SK-N-DZ (cell line): ENCODE measurements around the gene HPN.
"Not testable (repeated sequence)": the region's sequence is repeated elsewhere in the genome, so short reads cannot be mapped to it uniquely, and the experiment has no call there.

Experiments
- DNase-seq: peaks from one replicate; pipeline ENCODE4 v3.0.0-alpha.2; 2015; ENCODE audit warnings: low spot score

HPN gene

DNA sequence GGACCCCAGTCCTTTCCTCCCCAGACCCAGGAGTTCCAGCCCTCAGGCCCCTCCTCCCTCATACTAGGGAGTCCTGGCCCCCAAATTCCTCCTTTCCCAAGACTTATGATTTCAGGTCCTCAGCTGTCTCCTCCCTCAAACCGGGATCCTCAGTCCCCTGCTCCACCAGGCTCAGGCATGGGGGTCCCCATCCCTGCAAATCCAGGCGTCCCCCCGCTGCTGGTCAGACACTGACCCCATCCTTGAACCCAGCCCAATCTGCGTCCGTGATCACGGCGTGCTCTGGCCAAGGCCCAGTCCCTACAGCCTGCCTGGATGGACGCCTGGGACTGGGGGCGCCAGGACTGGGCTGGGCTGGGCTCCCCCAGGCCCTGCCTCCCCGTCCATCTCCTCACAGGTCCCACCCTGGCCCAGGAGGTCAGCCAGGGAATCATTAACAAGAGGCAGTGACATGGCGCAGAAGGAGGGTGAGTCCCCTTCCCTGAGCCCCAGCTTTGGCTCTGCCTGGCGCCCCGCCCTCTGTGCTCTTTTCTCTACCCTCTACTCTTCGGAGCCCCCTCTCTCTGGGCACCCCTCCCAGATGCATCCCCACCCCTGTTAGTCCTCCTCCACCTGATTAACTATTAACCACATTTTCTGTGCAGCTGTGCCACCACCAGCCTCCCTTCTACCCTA, 672 bp downstream of the HPN start:
- DNase-seq, result no peak

DNA sequence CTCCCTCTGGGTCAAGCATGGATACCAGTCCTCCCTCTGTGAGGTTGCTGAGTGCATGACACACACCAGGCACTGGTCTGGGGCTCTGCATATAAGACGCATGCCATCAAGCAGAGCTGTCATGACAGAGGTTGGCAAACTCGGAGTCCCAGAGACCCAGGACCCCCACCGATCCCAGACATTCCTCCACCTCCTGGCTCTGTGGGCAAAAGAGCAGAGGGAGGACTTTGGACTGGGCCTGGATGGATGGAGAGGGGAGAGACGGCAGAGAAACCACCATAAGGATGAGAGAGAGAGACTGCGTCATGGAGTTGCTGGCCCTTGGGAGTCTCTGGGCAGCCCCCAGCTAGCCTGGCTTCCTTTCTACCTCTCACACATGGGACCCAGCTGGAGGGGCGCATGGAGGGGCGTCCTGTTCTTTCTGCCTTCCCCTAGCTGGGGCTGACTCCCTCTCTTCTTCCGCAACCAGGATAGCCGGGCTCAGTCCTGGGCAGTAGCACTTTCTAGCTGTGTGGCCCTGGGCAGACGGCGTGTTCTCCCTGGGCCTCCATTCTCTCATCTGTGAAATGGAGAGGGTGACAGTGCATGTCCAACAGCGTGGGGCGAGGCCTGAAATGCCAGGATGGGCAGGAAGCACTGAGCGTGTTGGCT, 1.6 kb downstream of the HPN start:
- no peak for DNase-seq

DNA sequence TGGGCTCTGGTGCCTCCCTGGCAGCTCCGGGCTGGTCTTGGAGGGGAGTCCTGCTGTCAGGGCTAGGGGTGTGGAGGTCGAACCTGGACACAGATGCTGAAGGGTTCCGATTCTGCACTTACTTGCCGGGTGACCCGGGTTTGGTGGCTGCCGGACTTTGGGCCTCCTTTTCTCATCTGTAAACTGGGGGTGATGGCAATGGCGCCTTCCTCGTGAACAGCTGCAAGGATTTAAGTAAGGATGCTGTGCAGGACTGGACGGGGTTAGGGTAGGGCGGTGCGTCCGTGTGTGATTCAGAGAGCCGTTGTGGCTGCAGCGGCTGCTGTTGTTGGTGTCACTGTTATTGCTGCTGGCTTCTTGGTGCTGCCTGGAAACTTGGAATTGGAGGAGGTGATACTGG, 2.4 kb downstream of the HPN start:
- DNase-seq, result no peak

DNA sequence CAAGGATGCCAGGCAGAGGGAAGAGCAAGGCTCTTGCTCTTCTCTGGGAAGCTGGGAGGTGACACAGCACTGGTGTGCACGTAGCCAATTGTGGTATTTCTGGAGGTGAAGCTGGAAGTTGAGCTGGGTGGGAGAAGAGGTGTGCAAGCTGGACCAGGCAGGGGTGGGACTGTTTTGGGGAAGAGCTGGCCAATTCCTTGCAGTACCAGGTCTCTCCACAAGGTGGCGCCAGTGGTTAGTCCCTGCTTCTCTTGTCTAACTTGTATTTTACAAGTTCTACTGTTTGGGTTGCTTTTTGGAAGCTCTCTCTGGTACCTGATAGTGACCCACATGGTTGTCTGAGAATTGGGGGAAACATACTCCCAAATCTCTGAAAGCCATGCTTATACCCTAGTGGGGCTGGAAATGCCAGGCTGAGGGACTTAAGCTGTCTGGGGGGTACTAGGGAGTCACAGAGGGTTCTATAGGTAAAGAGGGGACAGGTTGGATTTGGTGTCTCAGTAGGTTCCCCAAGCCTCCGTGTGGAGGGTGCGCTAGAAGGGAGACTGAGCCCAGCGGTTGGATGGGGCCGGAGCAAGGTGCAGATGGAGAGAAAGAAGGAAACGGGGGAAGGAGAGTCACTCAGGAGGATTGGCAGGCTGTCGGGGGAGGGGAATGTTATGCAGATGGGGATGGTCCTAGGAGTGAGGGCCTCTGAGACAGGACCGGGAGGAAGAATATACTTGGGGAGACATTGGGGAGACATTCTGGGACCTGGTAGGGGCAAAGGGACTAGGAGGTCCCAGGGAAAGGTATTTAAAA, 3.0 kb downstream of the HPN start:
- no peak for DNase-seq

DNA sequence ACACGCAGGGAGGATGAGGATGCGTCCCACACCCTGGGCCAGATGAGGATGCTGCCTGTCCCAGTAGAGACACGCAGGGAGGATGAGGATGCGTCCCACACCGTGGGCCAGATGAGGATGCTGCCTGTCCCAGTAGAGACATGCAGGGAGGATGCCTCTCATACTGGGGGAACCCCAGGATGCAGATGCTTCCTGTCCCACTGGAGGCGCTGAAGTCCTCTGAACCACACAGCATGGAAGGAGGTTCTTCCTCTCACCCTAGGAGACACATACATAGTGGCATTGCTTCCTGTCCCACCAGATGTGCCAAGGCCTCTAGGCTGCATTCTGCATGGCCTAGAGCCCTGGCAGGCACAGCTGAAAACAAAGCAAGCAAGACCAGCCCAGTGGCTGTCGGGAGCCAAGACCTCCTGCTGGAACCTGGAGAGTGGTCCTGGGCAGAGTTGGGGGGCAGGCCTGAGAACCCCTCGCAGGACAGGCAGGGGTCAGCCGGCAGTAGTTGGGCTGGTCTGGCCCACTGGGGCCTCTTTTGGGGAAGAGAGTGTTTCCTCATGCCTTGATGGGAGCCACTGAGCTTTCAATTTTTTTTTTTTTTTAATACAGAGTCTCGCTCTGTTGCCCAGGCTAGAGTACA, 4.3 kb downstream of the HPN start:
- no peak for DNase-seq

DNA sequence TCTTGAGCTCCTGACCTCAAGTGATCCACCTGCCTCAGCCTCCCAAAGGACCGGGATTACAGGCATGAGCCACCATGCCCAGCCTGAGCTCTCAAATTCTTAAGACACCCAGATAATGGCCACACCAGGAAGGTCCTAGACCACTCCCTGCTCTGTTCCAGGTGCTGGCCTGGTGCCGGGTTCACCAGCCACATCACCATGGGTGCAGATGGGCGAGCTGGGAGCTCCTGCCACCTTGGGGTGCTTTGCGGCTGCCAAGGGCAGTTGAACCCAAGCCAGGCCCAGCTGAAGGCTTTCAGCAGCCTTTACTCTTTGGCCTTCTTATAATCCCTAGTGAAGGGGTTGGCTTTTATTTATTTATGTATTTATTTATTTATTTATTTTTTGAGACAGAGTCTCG, 4.9 kb downstream of the HPN start:
- DNase-seq, result no peak

DNA sequence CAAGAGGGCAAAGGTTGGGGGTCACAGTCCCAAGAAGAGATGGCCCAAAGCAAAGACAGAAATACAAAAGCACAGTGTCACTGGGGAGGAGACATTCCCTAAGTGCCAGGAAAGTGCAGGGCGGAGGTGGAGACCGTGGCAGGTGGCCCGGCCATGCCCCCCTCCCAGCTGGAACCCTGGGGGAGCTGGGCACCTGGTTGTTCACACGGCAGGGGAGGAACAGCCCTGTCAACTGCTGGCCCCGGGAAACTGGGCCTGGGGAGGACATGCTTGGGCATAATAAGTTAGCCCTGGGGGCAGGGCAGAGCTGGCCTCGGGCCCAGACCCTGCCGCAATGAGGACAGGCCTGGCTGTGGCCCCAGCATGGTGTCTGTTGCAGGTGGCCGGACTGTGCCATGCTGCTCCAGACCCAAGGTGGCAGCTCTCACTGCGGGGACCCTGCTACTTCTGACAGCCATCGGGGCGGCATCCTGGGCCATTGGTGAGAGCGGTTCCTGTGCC, 7.4 kb downstream of the HPN start:
- no peak for DNase-seq

DNA sequence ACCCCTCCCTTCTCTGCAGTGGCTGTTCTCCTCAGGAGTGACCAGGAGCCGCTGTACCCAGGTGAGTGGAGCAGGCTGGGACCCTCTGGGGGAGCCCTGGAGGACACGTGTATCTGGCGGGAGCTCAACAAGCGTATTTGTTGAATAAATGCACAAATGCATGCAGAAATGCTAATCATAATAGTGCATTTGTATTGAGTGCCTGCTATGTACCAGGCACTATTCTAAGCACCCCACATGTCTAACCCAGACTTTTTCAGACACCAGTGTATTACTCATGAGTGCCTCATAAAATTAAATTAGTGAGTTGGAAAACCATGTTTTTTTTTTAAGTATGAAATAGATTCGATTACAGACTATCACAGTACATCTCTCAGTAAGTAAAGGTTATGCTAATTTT, 7.9 kb downstream of the HPN start:
- DNase-seq, result no peak

DNA sequence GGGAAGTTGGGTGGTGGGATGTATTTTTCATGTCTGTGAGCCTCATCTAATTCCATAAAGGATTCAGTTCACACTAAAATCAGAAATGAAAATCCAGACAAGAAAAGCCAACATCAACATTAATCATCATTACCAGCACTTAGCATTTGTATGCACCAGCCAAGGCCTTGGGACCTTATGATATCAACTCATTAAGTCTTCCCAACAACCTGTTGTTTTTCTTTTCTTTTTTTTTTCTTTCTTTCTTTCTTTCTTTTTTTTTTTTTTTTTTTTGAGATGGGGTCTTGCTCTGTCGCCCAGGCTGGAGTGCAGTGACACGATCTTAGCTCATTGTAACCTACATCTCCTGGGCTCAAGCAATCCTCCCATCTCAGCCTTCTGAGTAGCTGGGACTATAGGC, 9.1 kb downstream of the HPN start:
- DNase-seq, result not testable (repeated sequence)

DNA sequence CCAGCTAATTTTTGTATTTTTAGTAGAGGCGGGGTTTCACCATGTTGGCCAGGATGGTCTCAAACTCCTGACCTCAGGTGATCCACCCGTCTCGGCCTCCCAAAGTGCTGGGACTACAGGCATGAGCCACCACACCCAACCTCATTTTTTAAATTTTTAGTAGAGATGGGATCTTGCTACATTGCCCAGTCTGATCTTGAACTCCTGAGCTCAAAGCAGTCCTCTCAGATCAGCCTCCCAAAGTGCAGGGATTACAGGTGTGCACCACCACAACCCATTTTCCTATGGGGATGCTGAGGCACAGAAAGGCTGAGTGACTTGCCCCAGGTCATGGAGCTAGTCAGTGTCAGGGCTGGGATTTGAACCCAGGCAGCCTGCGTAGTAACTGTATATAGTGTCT, 9.7 kb downstream of the HPN start:
- DNase-seq, result not testable (repeated sequence)

DNA sequence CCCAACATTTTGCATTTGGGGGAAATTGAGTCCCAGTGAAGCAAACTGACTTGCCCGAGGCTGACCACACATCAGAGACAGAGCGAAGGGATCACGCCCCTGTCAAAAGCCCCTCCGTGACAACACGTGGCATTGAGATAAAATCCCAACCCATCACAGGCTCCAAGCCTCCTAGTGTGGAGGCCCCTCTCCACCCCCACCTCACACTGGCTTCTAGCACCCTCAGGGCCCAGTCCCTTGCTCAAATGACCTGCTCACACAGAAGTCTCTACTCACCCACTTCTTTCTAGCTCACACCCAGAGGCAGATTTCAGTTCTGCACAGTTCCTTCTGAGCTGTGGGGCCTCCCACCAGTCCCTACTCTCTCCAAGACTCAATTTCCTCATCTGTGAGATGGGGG, 10.3 kb downstream of the HPN start:
- DNase-seq, result no peak

DNA sequence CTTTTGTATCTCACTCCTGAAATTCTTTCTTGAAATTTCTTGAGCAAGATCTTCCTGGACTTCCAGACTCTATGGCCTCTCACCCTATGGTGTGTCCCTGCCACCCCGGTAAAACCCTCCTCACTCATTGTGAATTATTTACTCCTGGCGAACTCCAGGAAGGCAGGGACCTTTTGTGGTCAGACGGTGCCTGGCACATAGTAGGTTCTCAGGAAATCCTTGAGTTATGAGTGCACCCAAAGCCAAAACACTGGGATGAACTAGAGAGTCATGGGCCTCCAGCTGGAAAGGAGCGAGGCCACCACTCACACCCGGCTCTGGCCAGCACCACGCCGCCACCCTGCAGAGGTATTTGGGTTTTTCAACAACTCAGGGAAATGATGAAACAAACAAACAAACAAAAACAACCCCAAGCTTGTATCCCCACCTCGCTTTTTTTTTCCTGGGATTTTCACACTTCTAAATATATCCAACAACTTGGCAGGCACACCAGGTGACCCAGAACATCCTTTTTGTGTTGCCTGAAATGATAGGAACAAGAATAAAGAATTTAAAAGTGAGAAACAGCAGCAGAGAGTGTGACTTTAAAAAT, 11.2 kb downstream of the HPN start:
- no peak for DNase-seq

DNA sequence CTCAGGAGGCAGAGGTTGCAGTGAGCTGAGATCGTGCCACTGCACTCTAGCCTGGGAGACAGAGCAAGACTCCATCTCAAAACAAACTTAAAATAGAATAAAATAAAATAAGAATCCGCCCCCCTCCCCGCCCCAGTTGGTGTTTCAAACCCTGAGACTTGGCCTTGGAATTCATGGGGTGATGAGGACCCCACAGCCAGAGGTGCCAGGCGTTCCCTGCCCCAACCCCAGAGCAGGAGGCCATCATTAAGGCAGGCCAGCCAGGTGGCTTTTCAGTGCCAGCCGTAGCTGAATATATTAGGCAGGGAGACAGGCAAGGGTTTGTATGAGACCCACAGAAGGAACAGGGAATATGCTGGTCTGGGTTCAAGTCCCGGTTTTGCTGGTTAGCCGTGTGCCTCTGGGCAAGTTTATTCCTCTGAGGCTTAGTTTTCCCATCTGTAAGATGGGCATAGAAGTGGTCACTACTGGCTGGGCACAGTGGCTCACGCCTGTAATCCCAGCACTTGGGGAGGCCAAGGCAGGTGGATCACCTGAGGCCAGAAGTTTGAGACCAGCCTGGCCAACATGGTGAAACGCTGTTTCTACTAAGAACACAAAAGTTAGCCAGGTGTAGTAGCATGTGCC, 12.3 kb downstream of the HPN start:
- no peak for DNase-seq

DNA sequence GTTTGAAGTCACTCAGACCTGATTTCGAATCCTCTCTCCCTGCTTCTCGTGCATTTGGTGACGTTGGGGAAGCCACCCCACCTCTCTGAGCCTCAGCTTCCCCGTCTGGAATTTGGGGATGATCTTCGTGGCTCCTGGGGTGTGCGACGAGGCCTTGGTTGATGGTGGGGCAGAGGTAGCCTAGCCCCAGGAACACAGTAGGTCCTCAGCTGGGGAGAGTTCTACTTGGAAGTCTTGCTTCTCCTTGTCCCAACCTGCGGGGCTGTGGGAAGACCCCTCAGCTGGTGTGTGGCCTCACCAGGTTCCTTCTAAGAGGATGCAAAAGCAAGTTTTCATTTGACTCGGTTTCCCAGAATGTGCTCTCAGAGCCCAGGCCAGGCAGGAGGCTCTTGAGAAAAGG, 13.1 kb downstream of the HPN start:
- DNase-seq, result no peak

DNA sequence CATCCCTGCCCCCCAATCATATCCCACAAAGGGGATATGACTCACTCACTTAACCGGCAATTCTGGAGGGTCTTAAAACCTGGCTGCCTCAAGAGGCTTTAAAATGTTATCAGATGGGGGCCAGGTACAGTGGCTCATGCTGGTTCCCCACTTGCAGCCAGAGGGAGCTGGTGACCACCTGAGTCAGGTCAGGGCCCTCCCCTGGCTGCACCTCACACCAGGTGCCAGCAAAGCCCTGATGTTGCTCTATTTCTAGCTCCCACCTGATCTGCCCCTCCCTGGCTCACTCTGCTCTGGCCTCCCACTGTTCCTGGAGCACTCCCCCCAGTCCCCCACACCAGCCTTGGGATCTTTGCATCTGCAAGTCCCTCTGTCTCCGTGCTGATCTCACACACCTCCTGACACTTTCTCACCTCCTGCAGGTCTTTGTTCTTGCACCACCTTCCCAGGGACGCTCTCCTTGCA, 14.2 kb downstream of the HPN start:
- no peak for DNase-seq

DNA sequence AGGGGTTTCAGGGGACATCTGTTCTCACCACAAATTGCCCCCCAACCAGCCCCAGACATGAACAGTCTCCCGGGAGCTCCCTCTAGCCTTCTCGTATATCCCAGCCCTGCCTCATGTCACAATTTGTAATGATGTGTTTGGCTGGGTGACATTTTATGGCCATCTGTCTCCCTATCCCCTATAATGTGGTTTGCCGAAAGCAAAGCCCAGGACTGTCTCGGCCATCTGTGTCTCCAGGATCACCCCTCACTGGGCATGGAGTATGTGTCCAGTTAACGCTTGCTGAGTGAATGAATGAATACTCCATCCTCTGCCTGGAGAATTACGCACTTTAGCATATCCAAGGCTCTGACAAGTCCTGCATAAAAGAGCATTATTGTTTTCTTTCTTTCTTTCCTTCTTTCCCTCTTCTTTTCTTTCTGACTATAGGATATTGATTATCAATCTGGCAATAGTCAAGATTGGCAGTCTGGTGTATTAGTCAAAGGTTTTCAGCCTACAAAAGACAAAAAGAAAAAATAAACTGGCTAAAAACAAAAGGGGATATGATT, 15.1 kb downstream of the HPN start:
- no peak for DNase-seq

DNA sequence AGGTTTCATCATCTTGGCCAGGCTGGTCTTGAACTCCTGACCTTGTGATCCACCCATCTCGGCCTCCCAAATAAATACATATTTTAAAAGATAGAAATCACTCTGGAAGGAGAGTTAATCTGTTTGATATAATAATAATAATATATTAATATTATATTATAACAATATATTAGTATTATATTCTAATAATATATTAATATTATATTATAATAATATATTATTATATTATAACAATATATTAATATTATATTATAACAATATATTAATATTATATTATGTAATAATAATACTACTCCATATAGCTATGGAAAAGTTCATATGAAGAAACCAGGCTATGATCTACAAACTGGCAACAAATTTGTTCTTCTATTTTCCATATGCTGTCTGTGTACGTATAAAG, 16.8 kb downstream of the HPN start:
- no peak for DNase-seq

DNA sequence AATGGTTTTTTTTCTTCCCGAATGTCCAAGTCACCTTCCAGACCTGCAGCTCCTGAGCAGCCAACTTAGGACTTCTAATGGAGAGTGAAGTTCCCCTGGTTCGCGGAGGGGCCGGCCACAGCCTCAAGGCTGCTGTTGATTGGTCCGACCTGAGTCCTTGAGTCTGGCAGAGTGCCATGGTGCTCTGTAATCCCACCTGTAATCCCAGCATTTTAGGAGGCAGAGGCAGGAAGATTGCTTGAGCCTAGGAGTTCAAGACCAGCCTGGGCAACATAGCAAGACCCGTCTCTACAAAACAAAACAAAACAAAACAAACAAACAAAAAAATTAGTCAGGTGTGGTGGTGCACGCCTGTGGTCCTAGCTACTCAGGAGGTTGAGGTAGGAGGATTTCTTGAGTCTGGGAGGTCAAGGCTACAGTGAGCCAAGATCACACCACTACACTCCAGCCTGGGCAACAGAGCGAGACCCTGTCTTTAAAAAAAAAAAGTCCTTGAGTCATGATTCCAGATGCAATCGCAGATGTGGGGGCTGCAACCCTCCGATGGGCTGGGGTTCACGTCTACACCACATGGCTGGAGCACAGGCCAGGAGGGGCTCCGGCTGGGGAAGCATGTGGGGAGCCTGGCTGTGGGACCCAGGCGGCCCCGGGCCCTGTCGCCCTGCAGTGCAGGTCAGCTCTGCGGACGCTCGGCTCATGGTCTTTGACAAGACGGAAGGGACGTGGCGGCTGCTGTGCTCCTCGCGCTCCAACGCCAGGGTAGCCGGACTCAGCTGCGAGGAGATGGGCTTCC, 17.7 kb downstream of the HPN start:
- DNase-seq, result no peak

DNA sequence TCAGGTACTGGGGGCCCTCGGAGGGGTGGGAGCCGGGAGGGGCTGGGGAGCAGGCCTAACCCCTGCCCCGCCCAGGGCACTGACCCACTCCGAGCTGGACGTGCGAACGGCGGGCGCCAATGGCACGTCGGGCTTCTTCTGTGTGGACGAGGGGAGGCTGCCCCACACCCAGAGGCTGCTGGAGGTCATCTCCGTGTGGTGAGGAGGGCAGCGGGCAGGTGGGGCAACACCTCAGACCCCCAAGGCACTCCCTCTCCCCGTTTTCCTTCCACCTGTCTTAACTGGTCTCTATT, 18.2 kb downstream of the HPN start:
- no peak for DNase-seq

DNA sequence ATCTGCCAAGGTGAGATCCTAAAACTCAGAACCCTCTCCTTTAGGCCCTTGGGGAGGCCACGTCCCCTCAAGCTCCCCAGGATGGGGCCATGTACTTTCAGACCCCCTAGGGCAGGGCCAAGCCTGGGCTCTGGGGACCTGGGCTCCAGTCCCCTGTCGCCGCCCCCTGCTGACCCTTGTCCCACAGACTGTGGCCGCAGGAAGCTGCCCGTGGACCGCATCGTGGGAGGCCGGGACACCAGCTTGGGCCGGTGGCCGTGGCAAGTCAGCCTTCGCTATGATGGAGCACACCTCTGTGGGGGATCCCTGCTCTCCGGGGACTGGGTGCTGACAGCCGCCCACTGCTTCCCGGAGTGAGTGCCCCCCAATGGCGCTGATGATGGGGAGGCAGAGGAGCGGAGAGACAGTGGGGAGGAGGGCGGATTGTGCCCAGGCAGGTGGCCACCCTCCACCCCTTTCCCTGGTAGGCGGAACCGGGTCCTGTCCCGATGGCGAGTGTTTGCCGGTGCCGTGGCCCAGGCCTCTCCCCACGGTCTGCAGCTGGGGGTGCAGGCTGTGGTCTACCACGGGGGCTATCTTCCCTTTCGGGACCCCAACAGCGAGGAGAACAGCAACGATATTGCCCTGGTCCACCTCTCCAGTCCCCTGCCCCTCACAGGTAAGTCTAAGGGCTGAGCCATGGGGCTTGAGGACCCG, 18.8 kb downstream of the HPN start:
- DNase-seq, result no peak
